ENCODE results near the gene FRMD4A.

- TF ChIP-seq CTCF (IDR thresholded peaks at IDR 0.05; ENCODE audit: insufficient read depth, low read length, poor library complexity, severe bottlenecking) (no peak), EZH2phosphoT487 (conservative IDR thresholded peaks at IDR 0.05; ENCODE audit: low read length) (no peak)
Measured at GRCh38 chr10:13827076-13827797, 503.5 kb downstream of the FRMD4A start.

Measured in SU-DHL-6 (cell line).